HG03558 (cell line): ENCODE results near the gene BEND6.
"Not testable (repeated sequence)": the region's sequence is repeated elsewhere in the genome, so short reads cannot be mapped to it uniquely, and the experiment has no call there.

Source experiments
- ATAC-seq: cut with Tn5 transposase; IDR thresholded peaks from one replicate; pipeline ENCODE4 v1.9.1; 2021; ENCODE audit warnings: moderate number of reproducible peaks; ENCODE audit not compliant: unreplicated experiment; ENCODE audit errors: extremely low read depth

Gene BEND6

GRCh38 chr6:56970849-56971248 lies 15.9 kb downstream of the BEND6 start:
- ATAC-seq, result no peak

- no peak for ATAC-seq
Observed at GRCh38 chr6:56977192-56977591, 22.3 kb downstream of the BEND6 start.

- ATAC-seq, result no peak
Observed at GRCh38 chr6:56978530-56978929, 23.6 kb downstream of the BEND6 start.

- ATAC-seq, result no peak
Observed at GRCh38 chr6:56984361-56984760, 29.5 kb downstream of the BEND6 start.

- ATAC-seq, result no peak
Observed at GRCh38 chr6:56984884-56985283, 30.0 kb downstream of the BEND6 start.

- no peak for ATAC-seq
Observed at GRCh38 chr6:56986611-56987010, 31.7 kb downstream of the BEND6 start.

- no peak for ATAC-seq
Observed at GRCh38 chr6:56988145-56988544, 33.2 kb downstream of the BEND6 start.

GRCh38 chr6:56992036-56992435 lies 37.1 kb downstream of the BEND6 start:
- ATAC-seq, result no peak

GRCh38 chr6:56992703-56993102 lies 37.8 kb downstream of the BEND6 start:
- ATAC-seq, result no peak

- ATAC-seq, result no peak
Observed at GRCh38 chr6:56995347-56995902, 40.5 kb downstream of the BEND6 start.

GRCh38 chr6:56996401-56996800 lies 41.5 kb downstream of the BEND6 start:
- no peak for ATAC-seq

GRCh38 chr6:56999049-56999448 lies 44.1 kb downstream of the BEND6 start:
- ATAC-seq, result no peak

- not testable (repeated sequence) for ATAC-seq
Observed at GRCh38 chr6:56999748-57000147, 44.8 kb downstream of the BEND6 start.

GRCh38 chr6:57002197-57002596 lies 47.3 kb downstream of the BEND6 start:
- ATAC-seq, result no peak

- ATAC-seq, result no peak
Observed at GRCh38 chr6:57004292-57004691, 49.4 kb downstream of the BEND6 start.

GRCh38 chr6:57006101-57006500 lies 51.2 kb downstream of the BEND6 start:
- ATAC-seq, result no peak

- not testable (repeated sequence) for ATAC-seq
Observed at GRCh38 chr6:57008069-57008468, 53.2 kb downstream of the BEND6 start.

- ATAC-seq, result no peak
Observed at GRCh38 chr6:57013521-57013926, 58.6 kb downstream of the BEND6 start.

GRCh38 chr6:57017069-57017468 lies 62.2 kb downstream of the BEND6 start:
- no peak for ATAC-seq

- ATAC-seq, result no peak
Observed at GRCh38 chr6:57017841-57018240, 62.9 kb downstream of the BEND6 start.

- no peak for ATAC-seq
Observed at GRCh38 chr6:57019434-57019833, 64.5 kb downstream of the BEND6 start.

- peak; percentile 75 for ATAC-seq
Observed at GRCh38 chr6:57021086-57021720, 66.3 kb downstream of the BEND6 start.
